ENCODE measurements around the gene TMEM233.

- TF ChIP-seq EZH2 (IDR thresholded peaks at IDR 0.05) (no peak), POLR2AphosphoS5 (IDR thresholded peaks at IDR 0.05; ENCODE audit: borderline replicate concordance, low read depth, low read length) (no peak)
These were observed 93.8 kb downstream of the TMEM233 start for GRCh38 chr12:119687406-119687805.

All from SK-N-MC (cell line).